HCT116 (cell line): ENCODE results near the gene C19orf25. TPM values are rescaled to one million over a fixed set of nuclear protein-coding genes. Genes with fewer than 3 reads are reported as not detected.

ENCODE experiments used
- ATAC-seq: fragments of 200-7000 bp; cut with Tn5 transposase; 2 replicates; pipeline ENCODE4 v1.9.1; 2020; ENCODE audit warnings: mild to moderate bottlenecking, moderate library complexity
- BruUV-seq: library from RNA; stranded (reverse); fragments of 400-500 nt; replicated peaks from 2 replicates; lab custom pipeline; 2021; lab: Mats Ljungman, UMichigan
- CTCF ChIA-PET: fragments of 300-600 bp; sonication (Branson Sonifier 250); formaldehyde crosslinking; loops from one replicate; lab custom pipeline; 2021; ENCODE audit warnings: antibody characterized with exemption; lab: Charles Lee
- POLR2A ChIA-PET: fragments of 300-600, 350-600 bp; sonication (Branson Sonifier 250); formaldehyde crosslinking; loops from one replicate; lab custom pipeline; 2021; ENCODE audit warnings: antibody characterized with exemption; lab: Charles Lee
- RAD21 ChIA-PET, 2 experiments: fragments of 300-600 bp; sonication (Branson Sonifier 250); formaldehyde crosslinking; loops; one replicate each; lab custom pipeline; 2023; ENCODE audit warnings: low total read pairs in 2 of 2; ENCODE audit not compliant: uncharacterized antibody in 2 of 2, unreplicated experiment in 2 of 2, low non-redundant PET in 1 of 2; lab: Charles Lee
- DNase-seq: peaks from one replicate; pipeline ENCODE4 v3.0.0-alpha.2; 2010; ENCODE audit warnings: low read depth, low spot score
- H2AFZ ChIP-seq: fragments of 200-600 bp; shearing (Covaris generic), sonication (generic); 2 replicates; pipeline ENCODE4 v1.6.1; 2017; ENCODE audit warnings: low read depth, mixed run types, mixed read lengths, antibody characterized with exemption, low read length; ENCODE audit not compliant: poor library complexity, severe bottlenecking
- H3K27ac ChIP-seq: 2 replicates; pipeline ENCODE4 v1.5.1; 2012; ENCODE audit warnings: low read depth, low read length
- H3K27me3 ChIP-seq: fragments of 200-600 bp; sonication (generic); 2 replicates; pipeline ENCODE4 v1.6.1; 2016; ENCODE audit warnings: mixed run types, low read length, mixed read lengths; ENCODE audit not compliant: insufficient read depth
- H3K36me3 ChIP-seq, 2 experiments: fragments of 200-500 bp in 1 of 2; fragments of 200-600 bp in 1 of 2; sonication (Bioruptor generic) in 1 of 2; sonication (generic) in 1 of 2; 2 replicates each; pipeline versions ENCODE4 v1.5.1 to v1.6.1; 2014 to 2016; ENCODE audit warnings: low read length in 2 of 2, inconsistent platforms in 1 of 2, mixed read lengths in 1 of 2, mixed run types in 1 of 2; ENCODE audit not compliant: insufficient read depth in 2 of 2, control insufficient read depth in 1 of 2
- H3K4me1 ChIP-seq, 2 experiments: fragments of 200-600 bp in 1 of 2; sonication (generic) in 1 of 2; 2 replicates each; pipeline versions ENCODE4 v1.5.1 to v1.6.1; 2012 to 2017; ENCODE audit warnings: low read length in 2 of 2, inconsistent platforms in 1 of 2, mild to moderate bottlenecking in 1 of 2, mixed read lengths in 1 of 2, mixed run types in 1 of 2, moderate library complexity in 1 of 2; ENCODE audit not compliant: insufficient read depth in 2 of 2, control insufficient read depth in 1 of 2
- H3K4me2 ChIP-seq: fragments of 200-600 bp; sonication (generic); 2 replicates; pipeline ENCODE4 v1.6.1; 2017; ENCODE audit warnings: mixed run types, low read length, mixed read lengths
- H3K4me3 ChIP-seq, 2 experiments: fragments of 200-600 bp in 1 of 2; sonication (generic) in 1 of 2; replicated peaks in 1 of 2; 2 replicates each; pipeline ENCODE4 v1.5.1; 2011 to 2016; ENCODE audit warnings: low read length in 2 of 2, control low read depth in 1 of 2, low read depth in 1 of 2, mild to moderate bottlenecking in 1 of 2, mixed read lengths in 1 of 2, mixed run types in 1 of 2
- H3K79me2 ChIP-seq: fragments of 200-600 bp; sonication (generic); 2 replicates; pipeline ENCODE4 v1.6.1; 2017; ENCODE audit warnings: mild to moderate bottlenecking, mixed run types, low read length, moderate library complexity, mixed read lengths; ENCODE audit not compliant: insufficient read depth
- H3K9ac ChIP-seq: fragments of 200-600 bp; sonication (generic); 2 replicates; pipeline ENCODE4 v1.6.1; 2016; ENCODE audit warnings: low read length, mixed read lengths
- H3K9me2 ChIP-seq: fragments of 200-600 bp; sonication (generic), shearing (Covaris generic); 2 replicates; pipeline ENCODE4 v1.6.1; 2017; ENCODE audit warnings: mixed run types, mild to moderate bottlenecking, moderate library complexity; ENCODE audit not compliant: insufficient read depth
- H3K9me3 ChIP-seq, 2 experiments: fragments of 200-500 bp in 1 of 2; fragments of 200-600 bp in 1 of 2; sonication (Bioruptor generic) in 1 of 2; sonication (generic) in 1 of 2; 2 replicates each; pipeline ENCODE4 v1.6.1; 2014 to 2017; ENCODE audit warnings: low read length in 2 of 2, mixed read lengths in 2 of 2, inconsistent platforms in 1 of 2, low read depth in 1 of 2, mild to moderate bottlenecking in 1 of 2, mixed run types in 1 of 2, moderate library complexity in 1 of 2; ENCODE audit not compliant: control insufficient read depth in 1 of 2, insufficient read depth in 1 of 2
- H4K20me1 ChIP-seq: fragments of 200-600 bp; sonication (generic), shearing (Covaris generic); 2 replicates; pipeline ENCODE4 v1.6.1; 2017; ENCODE audit warnings: mixed run types, mild to moderate bottlenecking, moderate library complexity; ENCODE audit not compliant: insufficient read depth
- ATF3 ChIP-seq: IDR thresholded peaks from 2 replicates; pipeline ENCODE4 v1.6.1; 2012
- CBX3 ChIP-seq: IDR thresholded peaks from 2 replicates; pipeline ENCODE4 v1.6.1; 2012; ENCODE audit warnings: low read depth
- CEBPB ChIP-seq: IDR thresholded peaks from 2 replicates; pipeline ENCODE4 v1.6.1; 2012; ENCODE audit warnings: low read depth
- EGR1 ChIP-seq: IDR thresholded peaks from 2 replicates; pipeline ENCODE4 v1.6.1; 2012; ENCODE audit warnings: low read depth
- EZH2 ChIP-seq: fragments of 200-600 bp; sonication (generic); IDR thresholded peaks from 2 replicates; pipeline ENCODE4 v1.6.1; 2017; ENCODE audit warnings: antibody characterized with exemption, mixed run types
- POLR2A ChIP-seq: IDR thresholded peaks from 2 replicates; pipeline ENCODE4 v1.7.0; 2011; ENCODE audit warnings: borderline replicate concordance; ENCODE audit not compliant: insufficient read depth, insufficient read length; ENCODE audit errors: extremely low read depth
- POLR2AphosphoS5 ChIP-seq: IDR thresholded peaks from 2 replicates; pipeline ENCODE4 v1.6.1; 2011; ENCODE audit warnings: mild to moderate bottlenecking, low read depth, low read length, moderate library complexity
- RAD21 ChIP-seq: IDR thresholded peaks from 2 replicates; pipeline ENCODE4 v1.6.1; 2012; ENCODE audit warnings: low read depth, mild to moderate bottlenecking
- REST ChIP-seq: IDR thresholded peaks from 2 replicates; pipeline ENCODE4 v1.6.1; 2012; ENCODE audit warnings: low read depth
- SIN3A ChIP-seq: IDR thresholded peaks from 2 replicates; pipeline ENCODE4 v1.6.1; 2012; ENCODE audit warnings: low read depth
- SRF ChIP-seq: IDR thresholded peaks from 2 replicates; pipeline ENCODE4 v1.6.1; 2012; ENCODE audit warnings: low read depth
- TCF7L2 ChIP-seq: IDR thresholded peaks from 2 replicates; pipeline ENCODE4 v1.7.0; 2011; ENCODE audit warnings: borderline replicate concordance, inconsistent platforms; ENCODE audit not compliant: insufficient read depth, insufficient read length; ENCODE audit errors: extremely low read depth
- YY1 ChIP-seq: IDR thresholded peaks from 2 replicates; pipeline ENCODE4 v1.6.1; 2011; ENCODE audit warnings: low read length, low read depth, moderate library complexity, mild to moderate bottlenecking; ENCODE audit not compliant: insufficient replicate concordance; ENCODE audit errors: extremely low read depth
- ZFX ChIP-seq: fragments of 450-650 bp; IDR thresholded peaks from 2 replicates; pipeline ENCODE4 v1.6.1; 2017
- ZNF274 ChIP-seq: fragments of 200-500 bp; sonication (Bioruptor generic); IDR thresholded peaks from 2 replicates; pipeline ENCODE4 v1.6.1; 2014; ENCODE audit warnings: mild to moderate bottlenecking, low read depth, low read length, inconsistent platforms
- intact Hi-C: fragments of 100-400 bp; cut with micrococcal nuclease; formaldehyde crosslinking; loops from 2 replicates; pipeline ENCODE4 v1.10.0; 2022
- total RNA-seq: library from RNA; stranded (reverse); gene quantifications from one replicate; pipeline ENCODE4 v1.2.1, GENCODE V29; 2021; ENCODE audit not compliant: unreplicated experiment
- TF ChIP-seq, protein P1 (sequence below): IDR thresholded peaks from 2 replicates; pipeline ENCODE4 v1.6.1; 2011; ENCODE audit warnings: mild to moderate bottlenecking, low read length, moderate library complexity; ENCODE audit not compliant: insufficient replicate concordance; ENCODE audit errors: extremely low read depth
- TF ChIP-seq, protein P2 (sequence below), 3 experiments: fragments of 200-600 bp in 1 of 3; sonication (generic) in 1 of 3; IDR thresholded peaks in 2 of 3; conservative IDR thresholded peaks in 1 of 3; 2 replicates each; pipeline ENCODE4 v1.5.1; 2012 to 2017; ENCODE audit warnings: low read depth in 2 of 3, low read length in 2 of 3, antibody characterized with exemption in 1 of 3, borderline replicate concordance in 1 of 3, control low read depth in 1 of 3, mild to moderate bottlenecking in 1 of 3, mixed read lengths in 1 of 3, mixed run types in 1 of 3, moderate library complexity in 1 of 3; ENCODE audit not compliant: insufficient read depth in 1 of 3

Gene C19orf25
- total RNA-seq, 1 experiment from 2014 or later, result 48.8 TPM

- DNase-seq (no peak), ATAC-seq (no peak)
- H3K4me3 ChIP-seq, result no peak overlapping the region
- no peaks in the 10 kb centered on the region for H3K9me2 ChIP-seq
- no peaks in the 10 kb centered on the region for H3K9me3 ChIP-seq
- peaks cover 18 to 34% of the 10 kb centered on the region in 2 experiments for H3K4me1 ChIP-seq
- ChIA-PET CTCF (no interaction called here), POLR2A (interaction anchor here (1.4 kb wide), 1 partner anchor 21 kb away, joined by 4 read pairs; no protein-coding TSS in a partner anchor), RAD21 (no interaction called here)
- no peak overlapping the region for H3K27ac ChIP-seq
- BruUV-seq, result no TSS peak
- intact Hi-C loops, result no loop called here
- peaks cover 3 to 5% of the 10 kb centered on the region in 2 experiments; a peak in 2 of 4 replicates for H3K36me3 ChIP-seq
- no peak for TF ChIP-seq EGR1
- TF ChIP-seq CBX3, result no peak
- TF ChIP-seq CEBPB, result no peak
- TF ChIP-seq, protein P1, sequence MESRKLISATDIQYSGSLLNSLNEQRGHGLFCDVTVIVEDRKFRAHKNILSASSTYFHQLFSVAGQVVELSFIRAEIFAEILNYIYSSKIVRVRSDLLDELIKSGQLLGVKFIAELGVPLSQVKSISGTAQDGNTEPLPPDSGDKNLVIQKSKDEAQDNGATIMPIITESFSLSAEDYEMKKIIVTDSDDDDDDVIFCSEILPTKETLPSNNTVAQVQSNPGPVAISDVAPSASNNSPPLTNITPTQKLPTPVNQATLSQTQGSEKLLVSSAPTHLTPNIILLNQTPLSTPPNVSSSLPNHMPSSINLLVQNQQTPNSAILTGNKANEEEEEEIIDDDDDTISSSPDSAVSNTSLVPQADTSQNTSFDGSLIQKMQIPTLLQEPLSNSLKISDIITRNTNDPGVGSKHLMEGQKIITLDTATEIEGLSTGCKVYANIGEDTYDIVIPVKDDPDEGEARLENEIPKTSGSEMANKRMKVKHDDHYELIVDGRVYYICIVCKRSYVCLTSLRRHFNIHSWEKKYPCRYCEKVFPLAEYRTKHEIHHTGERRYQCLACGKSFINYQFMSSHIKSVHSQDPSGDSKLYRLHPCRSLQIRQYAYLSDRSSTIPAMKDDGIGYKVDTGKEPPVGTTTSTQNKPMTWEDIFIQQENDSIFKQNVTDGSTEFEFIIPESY, result no peak
- no peak for TF ChIP-seq EZH2
- no peak for TF ChIP-seq RAD21
- TF ChIP-seq POLR2A, result no peak
- TF ChIP-seq TCF7L2, result no peak
- TF ChIP-seq ZFX, result no peak
- TF ChIP-seq SIN3A, result no peak
- no peak for TF ChIP-seq ATF3
- no peak for TF ChIP-seq ZNF274
- TF ChIP-seq, protein P2, sequence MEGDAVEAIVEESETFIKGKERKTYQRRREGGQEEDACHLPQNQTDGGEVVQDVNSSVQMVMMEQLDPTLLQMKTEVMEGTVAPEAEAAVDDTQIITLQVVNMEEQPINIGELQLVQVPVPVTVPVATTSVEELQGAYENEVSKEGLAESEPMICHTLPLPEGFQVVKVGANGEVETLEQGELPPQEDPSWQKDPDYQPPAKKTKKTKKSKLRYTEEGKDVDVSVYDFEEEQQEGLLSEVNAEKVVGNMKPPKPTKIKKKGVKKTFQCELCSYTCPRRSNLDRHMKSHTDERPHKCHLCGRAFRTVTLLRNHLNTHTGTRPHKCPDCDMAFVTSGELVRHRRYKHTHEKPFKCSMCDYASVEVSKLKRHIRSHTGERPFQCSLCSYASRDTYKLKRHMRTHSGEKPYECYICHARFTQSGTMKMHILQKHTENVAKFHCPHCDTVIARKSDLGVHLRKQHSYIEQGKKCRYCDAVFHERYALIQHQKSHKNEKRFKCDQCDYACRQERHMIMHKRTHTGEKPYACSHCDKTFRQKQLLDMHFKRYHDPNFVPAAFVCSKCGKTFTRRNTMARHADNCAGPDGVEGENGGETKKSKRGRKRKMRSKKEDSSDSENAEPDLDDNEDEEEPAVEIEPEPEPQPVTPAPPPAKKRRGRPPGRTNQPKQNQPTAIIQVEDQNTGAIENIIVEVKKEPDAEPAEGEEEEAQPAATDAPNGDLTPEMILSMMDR (IDR thresholded peaks at IDR 0.05 in 2 of 3, conservative IDR thresholded peaks at IDR 0.05 in 1 of 3; ENCODE audit: borderline replicate concordance in 1 of 3, insufficient read depth in 1 of 3, low read depth in 2 of 3, low read length in 2 of 3), result no peak
- TF ChIP-seq POLR2AphosphoS5, result no peak
- no peak for TF ChIP-seq REST
- TF ChIP-seq SRF, result no peak
- no peak for TF ChIP-seq YY1
- no peak overlapping the region for H3K9ac ChIP-seq
- H3K79me2 ChIP-seq, result peaks cover 34% of the 10 kb centered on the region
- no peaks in the 10 kb centered on the region for H4K20me1 ChIP-seq
- no peak overlapping the region for H3K4me2 ChIP-seq
- H2AFZ ChIP-seq, result no peak overlapping the region
- no peaks in the 10 kb centered on the region for H3K27me3 ChIP-seq
Measured at GRCh38 chr19:1475751-1476437, 3.1 kb downstream of the C19orf25 start.
